Fibroblast of villous mesenchyme (primary cell): Measurements from ENCODE around the gene PAK4. TPM values are rescaled to one million over a fixed set of nuclear protein-coding genes. Genes with fewer than 3 reads are reported as not detected.
A peak's percentile ranks its signal among the peaks of the same experiment; 100 is the strongest.

ENCODE experiments used
- DNase-seq: peaks from one replicate; pipeline ENCODE4 v3.0.0-alpha.2; 2010; ENCODE audit warnings: low read depth
- H3K4me3 ChIP-seq: 2 replicates; pipeline ENCODE4 v1.5.1; 2011; ENCODE audit warnings: low read depth, mild to moderate bottlenecking, low read length
- CTCF ChIP-seq: IDR thresholded peaks from 2 replicates; pipeline ENCODE4 v1.5.1; 2012; ENCODE audit warnings: low read depth, mild to moderate bottlenecking, low read length; ENCODE audit not compliant: insufficient read depth
- total RNA-seq: library from RNA; depleted of rRNA; stranded (reverse); fragments of >200 nt; gene quantifications from 2 replicates; pipeline ENCODE4 v1.2.3, GENCODE V29; 2012

Gene PAK4
- total RNA-seq, 1 donor, result 9.5 TPM

- H3K4me3 ChIP-seq, result no peak overlapping the region
- no peak for TF ChIP-seq CTCF
- DNase-seq, result no peak
These were observed 70.2 kb downstream of the PAK4 start for GRCh38 chr19:39195755-39196154.

- TF ChIP-seq CTCF, result no peak
- H3K4me3 ChIP-seq, result no peak overlapping the region
These were observed 70.7 kb downstream of the PAK4 start for GRCh38 chr19:39196320-39196719.

GRCh38 chr19:39196860-39197562 lies 71.4 kb downstream of the PAK4 start, which contains the start of gene NCCRP1:
NCCRP1 (plus strand) TSS chr19:39196964; CDS start chr19:39196983, 19 bp downstream.
- no peak for TF ChIP-seq CTCF
- DNase-seq, result no peak
- no peak within 1 kb of the TSS for H3K4me3 ChIP-seq

More at GRCh38 chr19:39196320-39196719, 70.7 kb downstream of the PAK4 start:
- DNase-seq, result no peak

- TF ChIP-seq CTCF, result no peak
- no peak overlapping the region for H3K4me3 ChIP-seq
- DNase-seq, result no peak
These were observed 72.2 kb downstream of the PAK4 start for GRCh38 chr19:39197808-39198207.

- peak; percentile 79 for DNase-seq
- TF ChIP-seq CTCF, result no peak
- H3K4me3 ChIP-seq, result no peak overlapping the region
These were observed 73.4 kb downstream of the PAK4 start for GRCh38 chr19:39199025-39199424.

- DNase-seq, result no peak
- TF ChIP-seq CTCF, result no peak
- H3K4me3 ChIP-seq, result no peak overlapping the region
These were observed 74.6 kb downstream of the PAK4 start for GRCh38 chr19:39200066-39200802.
